ENCODE data around the gene SEC22A.

SEC22A gene

GRCh38 chr3:123322866-123323265 lies 121.1 kb downstream of the SEC22A start:
- peak in 3 of 10 donors; percentile 10 to 64 (median 25) for DNase-seq
- intact Hi-C loops (cut with DNase I): no loop called here

Data from posterior cingulate gyrus (tissue), 11 donors.